ENCODE data around the gene C2orf92. TPM values are rescaled to one million over a fixed set of nuclear protein-coding genes. Genes with fewer than 3 reads are reported as not detected.

C2orf92 gene
- total RNA-seq, 2 experiments from 2014 or later = 2.7 to 2.8 TPM

- H3K27me3 Mint-ChIP-seq (ENCODE audit: low read depth) = no peaks in the 10 kb centered on the region
- DNase-seq = no peak
- H3K36me3 Mint-ChIP-seq (ENCODE audit: low read depth) = peaks cover 1% of the 10 kb centered on the region
- no peak overlapping the region for H3K4me3 Mint-ChIP-seq
- no peak overlapping the region for H3K27ac Mint-ChIP-seq
- no peaks in the 10 kb centered on the region for H3K9me3 Mint-ChIP-seq
- CTCF ChIA-PET = interaction anchor here (1.6 to 2.2 kb wide), 5 partner anchors 20 to 48 kb away, joined by 5 to 36 read pairs (median 16); no protein-coding TSS in a partner anchor
- intact Hi-C loops (cut with micrococcal nuclease) = no loop called here
- peaks cover 35% of the 10 kb centered on the region for H3K4me1 Mint-ChIP-seq (ENCODE audit: low read depth)
Measured at GRCh38 chr2:97747285-97747684, 77.8 kb downstream of the C2orf92 start.

DNA sequence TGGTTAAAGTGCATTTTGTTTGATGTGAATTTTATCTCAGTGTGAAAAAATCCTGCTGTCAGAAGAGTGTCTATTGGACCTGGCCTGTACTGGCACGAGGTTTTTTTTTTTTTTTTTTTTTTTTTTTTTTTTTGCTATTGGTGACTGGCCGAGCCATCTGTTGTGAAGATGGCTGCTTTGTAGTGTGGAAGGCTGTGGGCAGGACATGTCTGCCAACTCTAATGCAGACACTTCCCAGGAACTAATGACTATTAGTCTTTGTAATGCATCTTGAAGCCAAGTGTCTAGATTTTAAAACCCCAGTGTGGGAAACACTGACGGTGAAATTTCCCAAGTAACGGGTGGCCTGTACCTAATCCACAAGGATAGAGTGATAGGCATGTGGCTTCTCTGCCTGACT lies 78.2 kb downstream of the C2orf92 start:
- CTCF ChIA-PET = interaction anchor here (1.1 to 2.2 kb wide), 9 partner anchors 10 to 49 kb away, joined by 3 to 36 read pairs (median 7); partner anchors contain the start of gene ZAP70
- Mint-ChIP-seq H3K36me3 (ENCODE audit: low read depth) (no peaks in the 10 kb centered on the region), H3K27me3 (ENCODE audit: low read depth) (no peaks in the 10 kb centered on the region), H3K9me3 (no peaks in the 10 kb centered on the region), H3K27ac (no peak overlapping the region), H3K4me1 (ENCODE audit: low read depth) (peaks cover 31% of the 10 kb centered on the region), H3K4me3 (no peak overlapping the region)
- intact Hi-C loops (cut with micrococcal nuclease) = loop anchor here (1.0 kb wide), 2 partner anchors 37 to 47 kb away; no protein-coding TSS in a partner anchor
- DNase-seq = no peak

GRCh38 chr2:97749581-97749980 lies 80.1 kb downstream of the C2orf92 start:
- no peaks in the 10 kb centered on the region for H3K9me3 Mint-ChIP-seq
- intact Hi-C loops (cut with micrococcal nuclease) = no loop called here
- H3K36me3 Mint-ChIP-seq (ENCODE audit: low read depth) = no peaks in the 10 kb centered on the region
- H3K4me3 Mint-ChIP-seq = no peak overlapping the region
- H3K27me3 Mint-ChIP-seq (ENCODE audit: low read depth) = no peaks in the 10 kb centered on the region
- peaks cover 23% of the 10 kb centered on the region for H3K4me1 Mint-ChIP-seq (ENCODE audit: low read depth)
- H3K27ac Mint-ChIP-seq = no peak overlapping the region
- CTCF ChIA-PET = interaction anchor here (0.9 to 3.0 kb wide), 3 partner anchors 31 to 50 kb away, joined by 3 to 15 read pairs (median 8); no protein-coding TSS in a partner anchor
- no peak for DNase-seq

GRCh38 chr2:97750017-97750416 lies 80.5 kb downstream of the C2orf92 start:
- intact Hi-C loops (cut with micrococcal nuclease) = no loop called here
- Mint-ChIP-seq H3K9me3 (no peaks in the 10 kb centered on the region), H3K4me3 (no peak overlapping the region), H3K27me3 (ENCODE audit: low read depth) (no peaks in the 10 kb centered on the region), H3K36me3 (ENCODE audit: low read depth) (no peaks in the 10 kb centered on the region), H3K27ac (no peak overlapping the region), H3K4me1 (ENCODE audit: low read depth) (peaks cover 21% of the 10 kb centered on the region)
- CTCF ChIA-PET = interaction anchor here (1.5 to 3.0 kb wide), 3 partner anchors 9 to 51 kb away, joined by 4 to 15 read pairs (median 8); no protein-coding TSS in a partner anchor
- no peak for DNase-seq

DNA sequence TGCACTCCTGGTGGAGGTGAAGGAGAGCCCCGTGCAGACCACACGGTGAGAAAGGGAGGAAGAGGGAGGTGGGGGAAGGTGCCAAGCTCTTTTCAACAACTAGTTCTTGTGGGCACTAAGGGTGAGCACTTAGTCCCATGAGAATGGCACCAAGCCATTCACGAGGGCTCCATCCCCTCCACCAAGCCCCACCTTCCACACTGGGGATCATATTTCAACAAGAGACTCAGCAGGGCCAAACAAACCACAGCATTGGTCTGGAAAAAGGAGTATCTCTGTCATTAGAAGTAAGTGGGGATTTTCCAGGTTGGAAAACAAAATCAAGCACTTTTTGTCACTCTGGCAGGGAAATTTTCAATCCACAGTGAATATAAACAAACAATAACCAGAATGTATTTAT lies 82.2 kb downstream of the C2orf92 start:
- intact Hi-C loops (cut with micrococcal nuclease) = no loop called here
- Mint-ChIP-seq H3K27ac (no peak overlapping the region), H3K4me3 (no peak overlapping the region), H3K36me3 (ENCODE audit: low read depth) (peaks cover 2% of the 10 kb centered on the region), H3K4me1 (ENCODE audit: low read depth) (peaks cover 10% of the 10 kb centered on the region), H3K9me3 (no peaks in the 10 kb centered on the region), H3K27me3 (ENCODE audit: low read depth) (no peaks in the 10 kb centered on the region)
- no peak for DNase-seq
- CTCF ChIA-PET = interaction anchor here (0.5 to 3.0 kb wide), 7 partner anchors 8 to 296 kb away, joined by 3 to 15 read pairs (median 4); no protein-coding TSS in a partner anchor

Other genes with a start within 250 kb of the C2orf92 start
- gene ANKRD36B, start 79.8 kb upstream of the C2orf92 start, total RNA-seq = 10 to 100 TPM; 11.3 to 13.2 TPM
- gene COX5B, start 23.7 kb upstream of the C2orf92 start, total RNA-seq = 100 to 1,000 TPM; 245 to 267 TPM
- gene ACTR1B, start 5.7 kb upstream of the C2orf92 start, total RNA-seq = 100 to 1,000 TPM; 103 to 104 TPM
- gene ZAP70, start 43.9 kb downstream of the C2orf92 start, total RNA-seq = 100 to 1,000 TPM; 167 TPM

All from activated naive CD4-positive, alpha-beta T cell treated with anti-CD3 and anti-CD28 coated beads for 36 hours (primary cell).